GM19324 (cell line): ENCODE measurements around the gene CDK5RAP2.

ENCODE experiments used
- ATAC-seq: cut with Tn5 transposase; IDR thresholded peaks from one replicate; pipeline ENCODE4 v1.9.1; 2021; ENCODE audit warnings: mild to moderate bottlenecking, moderate library complexity; ENCODE audit not compliant: unreplicated experiment, low FRiP score

Gene CDK5RAP2

DNA sequence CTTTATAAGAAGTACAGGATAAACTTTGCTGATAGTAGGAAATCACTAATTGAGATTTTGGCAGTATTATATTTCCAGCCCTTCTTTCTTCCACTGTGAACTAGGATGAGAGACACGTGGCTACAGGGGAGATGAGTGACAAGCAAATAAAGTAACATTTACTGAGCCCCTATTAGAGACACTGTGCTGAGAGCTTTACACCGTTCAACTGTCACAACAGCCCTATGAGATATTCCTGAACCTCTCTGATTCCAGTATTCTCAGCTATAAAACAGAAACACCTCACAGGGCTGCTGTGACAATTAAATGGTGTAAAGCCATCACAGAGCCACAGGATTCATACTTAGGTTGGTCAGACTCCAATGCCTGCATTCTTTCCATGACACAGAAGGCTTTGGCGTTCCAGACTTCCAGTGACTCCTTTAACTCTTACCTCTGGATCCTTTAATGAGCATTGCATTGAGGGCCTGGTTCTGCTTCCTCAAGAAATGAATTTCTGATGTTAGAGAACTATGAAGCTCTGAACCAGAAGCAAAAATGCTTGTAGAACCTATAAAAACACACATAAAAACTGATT lies 169.0 kb downstream of the CDK5RAP2 start:
- ATAC-seq: no peak

DNA sequence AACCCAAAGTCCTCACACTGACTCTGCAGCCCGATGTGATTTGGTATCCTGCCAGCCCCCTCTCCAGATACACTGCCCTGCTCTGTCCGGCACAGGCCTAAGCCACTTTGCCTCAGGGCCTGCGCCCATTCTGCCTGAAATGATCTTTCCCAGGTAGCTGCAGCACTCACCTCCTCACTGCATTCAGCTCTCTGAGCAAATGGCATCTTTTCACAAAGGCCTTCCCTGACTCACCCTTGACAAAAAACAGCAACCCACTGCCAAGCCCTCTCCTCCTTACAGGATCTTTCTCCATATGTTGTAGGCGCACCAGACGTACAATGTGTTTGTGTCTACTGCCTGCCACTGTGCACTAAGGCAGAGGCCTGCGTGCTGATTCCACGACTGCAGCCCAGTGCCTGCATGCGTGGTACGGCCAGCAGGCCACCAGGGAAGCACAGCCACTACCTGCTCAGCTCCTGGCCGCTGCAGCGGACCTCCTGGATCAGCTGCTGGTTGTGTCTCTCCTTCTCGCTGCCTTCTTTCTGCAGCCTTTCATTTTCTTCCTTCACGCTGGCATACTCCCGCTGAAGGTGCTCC lies 171.2 kb downstream of the CDK5RAP2 start:
- ATAC-seq: no peak

DNA sequence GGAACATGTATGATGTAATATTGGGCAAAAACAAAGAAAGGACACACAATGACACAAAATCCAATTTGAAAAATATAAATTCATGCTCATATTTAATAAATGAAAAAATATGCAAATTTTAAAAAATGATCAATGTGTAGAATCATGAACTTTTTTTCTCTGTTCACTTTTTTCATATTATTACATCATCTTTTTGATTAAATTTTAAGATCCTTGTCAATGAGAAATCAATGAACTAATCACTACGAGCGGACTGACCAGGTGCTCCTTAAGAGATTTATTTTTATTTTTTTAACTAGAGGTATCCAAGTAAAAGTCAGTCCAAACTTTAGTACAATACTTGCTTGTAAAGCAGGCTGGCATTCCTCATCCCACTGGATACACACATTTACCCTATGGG lies 174.1 kb downstream of the CDK5RAP2 start:
- ATAC-seq: no peak

GRCh38 chr9:120405134-120405533 lies 174.8 kb downstream of the CDK5RAP2 start:
- ATAC-seq: no peak

DNA sequence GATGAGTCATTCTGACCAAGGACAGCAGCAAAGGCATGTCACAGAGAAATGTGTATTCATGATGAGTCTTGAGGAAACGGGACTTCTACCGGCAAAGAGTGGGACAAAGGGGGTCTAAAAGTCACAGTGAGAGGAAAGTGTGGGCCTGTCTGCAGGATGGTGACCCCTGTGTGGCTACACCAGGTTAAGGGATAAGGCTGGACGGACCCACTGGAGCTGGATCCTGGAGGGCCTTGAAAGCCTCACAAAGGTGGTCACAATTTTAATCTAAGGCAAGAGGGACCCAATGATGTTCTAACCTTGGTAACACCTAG lies 176.5 kb downstream of the CDK5RAP2 start:
- ATAC-seq: no peak

DNA sequence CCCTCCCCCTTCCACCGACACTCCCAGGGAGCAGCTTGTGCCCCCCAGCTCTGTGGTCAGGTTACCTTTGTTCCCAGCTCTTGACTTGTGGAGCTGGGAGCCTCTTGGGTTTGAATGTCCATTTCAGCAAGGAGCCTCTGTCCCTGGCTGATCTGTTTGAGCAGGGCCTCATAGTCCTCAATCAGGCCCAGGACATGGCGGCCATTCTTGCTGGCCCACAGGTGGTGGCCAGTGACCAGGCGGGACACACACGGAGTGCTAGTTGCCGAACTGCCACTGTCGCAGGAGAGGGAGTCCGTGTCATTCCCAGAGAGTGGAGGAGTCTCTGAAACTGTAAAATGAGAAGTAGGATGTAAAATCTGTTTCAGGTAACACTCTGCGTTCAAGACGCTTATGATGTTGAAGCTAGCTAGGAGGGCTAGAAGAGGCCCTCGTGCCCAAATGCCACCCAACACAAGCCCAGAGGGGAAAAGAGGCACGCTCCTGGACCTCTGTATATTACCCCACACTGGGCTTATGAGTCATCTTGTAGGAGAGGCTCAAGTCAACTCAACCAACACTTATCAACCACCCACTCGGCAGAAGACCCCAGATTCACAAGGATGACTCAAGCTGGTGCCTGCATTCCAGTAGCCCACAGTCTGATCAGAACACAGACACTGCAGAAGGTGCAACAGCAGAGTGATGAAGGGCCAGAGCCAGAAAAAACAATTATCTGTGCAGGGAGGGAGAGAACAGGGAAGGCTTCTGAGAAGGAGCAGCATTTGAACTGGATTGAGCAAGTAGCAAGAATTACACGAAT lies 177.0 kb downstream of the CDK5RAP2 start:
- ATAC-seq: no peak

- no peak for ATAC-seq
Observed at GRCh38 chr9:120399940-120400339, 180.0 kb downstream of the CDK5RAP2 start.

DNA sequence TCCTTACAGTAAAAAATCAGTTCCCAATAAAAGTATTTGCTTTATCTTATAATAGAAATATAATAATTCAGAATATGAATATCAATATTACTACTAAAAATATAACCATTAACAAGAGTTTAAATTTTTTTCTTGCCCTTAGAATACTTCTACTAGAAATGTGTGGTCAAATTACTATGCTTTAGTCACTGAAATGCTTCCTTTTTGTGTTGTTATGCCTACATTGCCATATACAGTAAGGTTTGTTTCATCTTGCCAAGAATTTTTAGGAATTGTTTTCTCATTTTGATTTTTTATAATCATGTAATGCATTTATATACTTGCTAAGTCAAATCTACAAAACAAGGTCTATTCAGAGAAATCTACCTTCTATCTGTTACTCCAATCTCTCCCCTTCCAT lies 181.7 kb downstream of the CDK5RAP2 start:
- no peak for ATAC-seq

DNA sequence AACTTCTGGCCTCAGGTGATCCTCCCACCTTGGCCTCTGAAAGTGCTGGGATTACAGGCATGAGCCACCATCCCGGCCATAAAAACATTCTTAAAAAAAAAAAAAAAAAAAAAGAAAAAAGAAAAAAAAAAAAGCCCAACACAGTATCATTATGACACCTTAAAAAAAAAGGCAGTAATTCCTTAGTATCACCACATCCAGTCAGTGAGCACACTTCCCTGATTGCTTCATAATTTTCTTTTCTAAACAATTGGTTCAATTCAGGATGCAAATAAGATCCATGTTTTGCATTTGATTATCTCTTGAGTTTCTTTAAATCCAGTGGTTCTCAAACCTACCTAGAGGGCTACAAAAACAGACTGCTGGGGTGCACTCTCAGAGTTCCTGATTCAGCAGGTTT lies 182.5 kb downstream of the CDK5RAP2 start:
- ATAC-seq: no peak

GRCh38 chr9:120396931-120397330 lies 183.0 kb downstream of the CDK5RAP2 start:
- no peak for ATAC-seq

- ATAC-seq: no peak
Observed at GRCh38 chr9:120396418-120396817, 183.5 kb downstream of the CDK5RAP2 start.

- ATAC-seq: no peak
Observed at GRCh38 chr9:120395376-120395775, 184.6 kb downstream of the CDK5RAP2 start.

- ATAC-seq: no peak
Observed at GRCh38 chr9:120394058-120394669, 185.8 kb downstream of the CDK5RAP2 start.

- no peak for ATAC-seq
Observed at GRCh38 chr9:120393386-120394057, 186.4 kb downstream of the CDK5RAP2 start.

DNA sequence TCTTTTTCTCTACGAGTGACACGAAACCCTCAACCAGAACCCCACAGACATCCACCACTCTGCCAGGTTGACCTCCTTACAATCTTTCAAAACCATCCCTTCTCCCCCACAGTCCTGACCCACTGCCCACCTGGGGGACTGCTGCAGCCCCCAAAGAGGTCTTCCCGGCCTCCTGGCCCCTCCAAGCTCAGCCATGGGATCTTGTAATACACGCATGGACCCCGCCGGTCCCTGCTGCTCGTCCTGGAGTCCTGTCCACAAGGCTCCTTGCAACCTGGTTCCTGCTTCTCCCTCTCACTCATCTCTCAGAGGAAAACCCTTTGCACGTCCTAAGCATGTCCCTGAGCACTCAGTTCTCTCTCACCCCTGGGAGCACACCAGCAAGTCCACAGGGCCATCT lies 187.3 kb downstream of the CDK5RAP2 start:
- no peak for ATAC-seq

- no peak for ATAC-seq
Observed at GRCh38 chr9:120392245-120392644, 187.7 kb downstream of the CDK5RAP2 start.

GRCh38 chr9:120391691-120392090 lies 188.3 kb downstream of the CDK5RAP2 start:
- ATAC-seq: no peak

DNA sequence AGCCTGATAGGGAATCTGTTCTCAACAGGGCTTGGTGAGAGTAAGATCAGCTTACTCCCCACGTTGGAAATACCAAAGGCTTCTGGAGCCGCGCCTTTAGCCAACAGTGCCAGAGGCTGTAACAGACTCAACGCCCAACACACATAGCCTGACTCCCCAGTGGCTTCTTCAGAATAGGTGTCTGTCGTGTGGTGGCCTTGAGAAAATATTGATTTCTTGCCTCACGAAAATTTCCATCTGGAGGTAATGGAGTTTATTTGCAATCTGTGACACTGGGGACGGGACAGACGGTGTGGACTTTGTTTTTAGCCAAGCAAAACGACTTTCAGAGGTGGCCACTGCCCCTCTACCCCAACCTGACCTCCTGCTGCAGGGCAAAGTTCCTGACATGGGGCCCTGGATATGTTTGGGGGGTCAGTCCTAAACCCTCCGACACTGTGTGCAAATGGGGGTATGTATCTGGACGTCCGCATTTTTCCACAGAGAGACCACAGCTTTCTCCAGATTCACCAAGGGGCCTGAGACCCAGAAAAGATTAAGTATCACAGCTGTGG lies 189.3 kb downstream of the CDK5RAP2 start:
- no peak for ATAC-seq

DNA sequence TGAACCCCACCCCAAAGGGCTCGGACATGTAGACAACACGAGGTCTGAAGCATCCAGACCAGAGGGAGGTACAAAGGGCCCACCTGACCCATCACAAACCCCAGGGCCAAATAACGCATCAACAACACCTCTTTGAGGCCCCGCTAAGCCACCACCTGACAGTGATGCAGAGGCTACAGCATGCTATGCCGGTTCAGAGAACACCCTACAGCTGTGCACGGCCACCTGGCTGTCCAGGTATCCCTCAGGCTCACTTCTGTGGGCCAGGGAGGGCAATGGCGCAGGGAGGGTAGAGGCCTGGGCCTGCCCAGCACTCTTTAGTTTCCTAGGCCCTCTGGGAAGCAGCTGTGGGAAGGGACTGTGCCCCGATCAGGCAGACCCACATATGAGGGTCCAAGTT lies 190.1 kb downstream of the CDK5RAP2 start:
- no peak for ATAC-seq

- no peak for ATAC-seq
Observed at GRCh38 chr9:120389300-120389699, 190.7 kb downstream of the CDK5RAP2 start.
